Fibroblast of lung (primary cell): Measurements from ENCODE around the gene NKD2.

Experiments
- EZH2 ChIP-seq: IDR thresholded peaks from 2 replicates; pipeline ENCODE4 v1.5.1; 2012; ENCODE audit warnings: low read length, control low read depth, mild to moderate bottlenecking; ENCODE audit errors: missing control alignments
- TF ChIP-seq, protein P1 (sequence below), 2 donors: IDR thresholded peaks in 1 of 2; conservative IDR thresholded peaks in 1 of 2; 1 replicate in 1 of 2; 2 replicates in 1 of 2; pipeline ENCODE4 v1.5.1; 2011 to 2012; ENCODE audit warnings: low read length in 2 of 2, control low read depth in 1 of 2, inconsistent platforms in 1 of 2, low read depth in 1 of 2, mild to moderate bottlenecking in 1 of 2

DNA sequence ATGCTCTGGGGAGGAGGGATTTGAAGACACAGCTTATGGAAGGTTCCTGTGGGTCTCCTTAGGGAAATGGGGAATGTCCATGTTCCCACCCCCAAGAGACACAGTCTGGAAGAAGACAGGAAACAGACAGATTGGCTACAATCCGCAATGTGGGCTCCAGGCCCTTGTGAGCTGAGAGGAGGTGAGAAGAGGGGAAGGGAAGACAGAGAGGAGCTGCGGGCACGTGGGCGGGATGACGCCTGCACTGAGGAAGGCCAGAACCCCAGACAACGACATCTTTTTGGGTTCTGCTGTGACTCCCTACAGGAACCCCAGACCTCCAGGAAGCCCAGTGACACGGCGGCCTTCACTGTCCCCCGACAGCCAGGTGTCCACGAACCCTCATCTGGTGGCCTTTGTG is 29.9 kb upstream of the NKD2 start:
- TF ChIP-seq, protein P1, sequence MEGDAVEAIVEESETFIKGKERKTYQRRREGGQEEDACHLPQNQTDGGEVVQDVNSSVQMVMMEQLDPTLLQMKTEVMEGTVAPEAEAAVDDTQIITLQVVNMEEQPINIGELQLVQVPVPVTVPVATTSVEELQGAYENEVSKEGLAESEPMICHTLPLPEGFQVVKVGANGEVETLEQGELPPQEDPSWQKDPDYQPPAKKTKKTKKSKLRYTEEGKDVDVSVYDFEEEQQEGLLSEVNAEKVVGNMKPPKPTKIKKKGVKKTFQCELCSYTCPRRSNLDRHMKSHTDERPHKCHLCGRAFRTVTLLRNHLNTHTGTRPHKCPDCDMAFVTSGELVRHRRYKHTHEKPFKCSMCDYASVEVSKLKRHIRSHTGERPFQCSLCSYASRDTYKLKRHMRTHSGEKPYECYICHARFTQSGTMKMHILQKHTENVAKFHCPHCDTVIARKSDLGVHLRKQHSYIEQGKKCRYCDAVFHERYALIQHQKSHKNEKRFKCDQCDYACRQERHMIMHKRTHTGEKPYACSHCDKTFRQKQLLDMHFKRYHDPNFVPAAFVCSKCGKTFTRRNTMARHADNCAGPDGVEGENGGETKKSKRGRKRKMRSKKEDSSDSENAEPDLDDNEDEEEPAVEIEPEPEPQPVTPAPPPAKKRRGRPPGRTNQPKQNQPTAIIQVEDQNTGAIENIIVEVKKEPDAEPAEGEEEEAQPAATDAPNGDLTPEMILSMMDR (conservative IDR thresholded peaks at IDR 0.05 in 1 of 2, IDR thresholded peaks at IDR 0.05 in 1 of 2; ENCODE audit: low read depth in 1 of 2, low read length in 2 of 2), result no peak
- no peak for TF ChIP-seq EZH2
